Measurements from ENCODE around the gene WDR54.
"Not testable (repeated sequence)": the region's sequence is repeated elsewhere in the genome, so short reads cannot be mapped to it uniquely, and the experiment has no call there.

The WDR54 gene

GRCh38 chr2:74426181-74426758 lies 4.7 kb downstream of the WDR54 start:
- no peak for FAIRE-seq

GRCh38 chr2:74427551-74427950 lies 6.0 kb downstream of the WDR54 start:
- FAIRE-seq: no peak

More at GRCh38 chr2:74426181-74426758, 4.7 kb downstream of the WDR54 start:
- no peak for DNase-seq (ENCODE audit: extremely low spot score, insufficient read length, low read depth)

GRCh38 chr2:74428675-74429074 lies 7.1 kb downstream of the WDR54 start:
- FAIRE-seq: no peak
- no peak for DNase-seq (ENCODE audit: extremely low spot score, insufficient read length, low read depth)

More at GRCh38 chr2:74427551-74427950, 6.0 kb downstream of the WDR54 start:
- DNase-seq (ENCODE audit: extremely low spot score, insufficient read length, low read depth): no peak

GRCh38 chr2:74429487-74430451 lies 8.2 kb downstream of the WDR54 start:
- no peak for FAIRE-seq
- no peak for DNase-seq (ENCODE audit: extremely low spot score, insufficient read length, low read depth)

- DNase-seq (ENCODE audit: extremely low spot score, insufficient read length, low read depth) (no peak), FAIRE-seq (no peak)
These were observed 9.0 kb downstream of the WDR54 start for GRCh38 chr2:74430502-74430901.

- no peak for FAIRE-seq
- no peak for DNase-seq (ENCODE audit: extremely low spot score, insufficient read length, low read depth)
These were observed 14.7 kb downstream of the WDR54 start for GRCh38 chr2:74436111-74436805.

- peak; percentile 51 for FAIRE-seq
- peak; percentile 28 for DNase-seq (ENCODE audit: extremely low spot score, insufficient read length, low read depth)
These were observed 15.5 kb downstream of the WDR54 start for GRCh38 chr2:74436848-74437695.

GRCh38 chr2:74438248-74438647 lies 16.7 kb downstream of the WDR54 start:
- DNase-seq (ENCODE audit: extremely low spot score, insufficient read length, low read depth) (no peak), FAIRE-seq (no peak)

GRCh38 chr2:74439373-74439772 lies 17.8 kb downstream of the WDR54 start:
- DNase-seq (ENCODE audit: extremely low spot score, insufficient read length, low read depth) (no peak), FAIRE-seq (no peak)

- DNase-seq (ENCODE audit: extremely low spot score, insufficient read length, low read depth): no peak
- FAIRE-seq: no peak
These were observed 18.4 kb downstream of the WDR54 start for GRCh38 chr2:74439803-74440377.

GRCh38 chr2:74440378-74441169 lies 19.0 kb downstream of the WDR54 start:
- FAIRE-seq (peak; percentile 80), DNase-seq (ENCODE audit: extremely low spot score, insufficient read length, low read depth) (peak; percentile 90)

- no peak for DNase-seq (ENCODE audit: extremely low spot score, insufficient read length, low read depth)
- FAIRE-seq: no peak
These were observed 19.7 kb downstream of the WDR54 start for GRCh38 chr2:74441170-74441689.

- FAIRE-seq: peak; percentile 26
These were observed 20.4 kb downstream of the WDR54 start, which contains the start of gene RTKN for GRCh38 chr2:74441690-74442482. TSS of gene RTKN (minus strand) at chr2:74441937. CDS start at chr2:74441816, 121 bp downstream.

GRCh38 chr2:74442483-74443297 lies 21.2 kb downstream of the WDR54 start:
- FAIRE-seq; DNase-seq (ENCODE audit: extremely low spot score, insufficient read length, low read depth): not testable (repeated sequence)

More at GRCh38 chr2:74441690-74442482, 20.4 kb downstream of the WDR54 start, which contains the start of gene RTKN:
- DNase-seq (ENCODE audit: extremely low spot score, insufficient read length, low read depth): peak; percentile 22

- FAIRE-seq (no peak), DNase-seq (ENCODE audit: extremely low spot score, insufficient read length, low read depth) (no peak)
These were observed 23.2 kb downstream of the WDR54 start for GRCh38 chr2:74444498-74445318.
